SHP77 (cell line): Measurements from ENCODE around the gene PTK6.
"Not testable (repeated sequence)": the region's sequence is repeated elsewhere in the genome, so short reads cannot be mapped to it uniquely, and the experiment has no call there.

Experiments
- DNase-seq, 2 experiments: peaks; one replicate each; lab custom pipeline; 2025; lab: John Stamatoyannopoulos, UW

PTK6 gene

GRCh38 chr20:63494420-63495166 lies 42.6 kb downstream of the PTK6 start:
- no peak for DNase-seq

- DNase-seq, result no peak
Observed at GRCh38 chr20:63494084-63494419, 43.1 kb downstream of the PTK6 start.

- DNase-seq, result no peak
Observed at GRCh38 chr20:63493563-63494020, 43.6 kb downstream of the PTK6 start.

GRCh38 chr20:63492982-63493381 lies 44.2 kb downstream of the PTK6 start:
- no peak for DNase-seq

DNA sequence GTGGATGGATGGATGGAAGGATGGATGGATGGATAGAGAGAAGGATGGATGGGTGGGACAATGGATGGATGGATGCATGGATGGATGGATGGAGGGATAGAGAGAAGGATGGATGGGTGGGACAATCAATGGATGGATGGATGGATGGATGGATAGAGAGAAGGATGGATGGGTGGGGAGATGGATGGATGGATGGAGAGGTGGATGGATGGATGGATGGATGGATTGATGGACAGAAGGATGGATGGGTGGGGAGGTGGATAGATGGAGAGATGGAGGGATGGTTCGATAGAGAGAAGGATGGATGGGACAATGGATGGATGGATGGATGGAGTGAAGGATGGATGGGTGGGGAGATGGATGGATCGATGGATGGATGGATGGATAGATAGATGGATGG lies 44.7 kb downstream of the PTK6 start:
- no peak for DNase-seq

GRCh38 chr20:63491635-63492230 lies 45.4 kb downstream of the PTK6 start:
- no peak for DNase-seq

DNA sequence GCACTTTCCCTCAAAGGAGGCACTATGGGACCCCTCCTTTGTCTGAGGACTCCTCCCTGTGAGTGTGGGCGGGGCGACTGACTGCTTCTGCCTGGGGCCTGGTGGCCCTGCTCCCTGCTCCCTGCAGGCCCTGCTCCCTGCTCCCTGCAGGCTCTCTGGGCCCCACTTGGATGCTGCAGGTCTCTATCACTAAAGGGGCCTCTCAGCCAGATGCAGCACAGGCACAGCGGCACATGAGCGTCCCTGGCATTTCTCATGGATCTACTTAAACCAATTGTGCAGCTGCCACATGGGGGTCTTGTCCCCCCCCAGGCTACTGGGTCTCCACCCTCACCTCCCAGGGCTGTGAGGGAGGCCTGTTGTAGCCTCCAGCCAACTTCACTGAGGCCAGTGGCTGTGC lies 46.1 kb downstream of the PTK6 start:
- DNase-seq, result no peak

GRCh38 chr20:63490416-63490815 lies 46.8 kb downstream of the PTK6 start:
- no peak for DNase-seq

- DNase-seq, result no peak
Observed at GRCh38 chr20:63488315-63489251, 48.6 kb downstream of the PTK6 start.

DNA sequence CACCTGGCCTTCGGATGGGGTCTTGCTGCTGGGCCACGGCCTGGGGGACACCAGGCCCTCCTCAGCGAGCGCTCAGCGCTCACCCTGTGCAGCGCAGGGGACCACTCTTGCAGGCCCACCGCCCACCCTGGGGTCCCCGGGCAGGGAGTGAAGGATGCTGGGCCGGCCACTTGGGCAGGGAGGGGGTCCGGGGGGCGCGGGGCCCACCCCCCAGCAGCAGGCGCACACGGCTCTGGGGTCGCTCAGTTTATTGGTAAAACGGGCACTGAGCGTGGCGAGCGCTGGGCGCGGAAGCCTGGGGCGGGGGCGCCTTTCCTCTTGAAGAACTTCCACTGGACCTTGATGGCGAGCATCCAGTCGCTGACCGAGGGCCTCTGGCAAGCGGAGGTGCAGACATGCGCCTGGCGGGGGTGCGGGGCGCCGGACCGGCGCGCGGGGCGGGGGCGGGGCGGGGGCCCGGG lies 49.4 kb downstream of the PTK6 start:
- DNase-seq, result no peak

DNA sequence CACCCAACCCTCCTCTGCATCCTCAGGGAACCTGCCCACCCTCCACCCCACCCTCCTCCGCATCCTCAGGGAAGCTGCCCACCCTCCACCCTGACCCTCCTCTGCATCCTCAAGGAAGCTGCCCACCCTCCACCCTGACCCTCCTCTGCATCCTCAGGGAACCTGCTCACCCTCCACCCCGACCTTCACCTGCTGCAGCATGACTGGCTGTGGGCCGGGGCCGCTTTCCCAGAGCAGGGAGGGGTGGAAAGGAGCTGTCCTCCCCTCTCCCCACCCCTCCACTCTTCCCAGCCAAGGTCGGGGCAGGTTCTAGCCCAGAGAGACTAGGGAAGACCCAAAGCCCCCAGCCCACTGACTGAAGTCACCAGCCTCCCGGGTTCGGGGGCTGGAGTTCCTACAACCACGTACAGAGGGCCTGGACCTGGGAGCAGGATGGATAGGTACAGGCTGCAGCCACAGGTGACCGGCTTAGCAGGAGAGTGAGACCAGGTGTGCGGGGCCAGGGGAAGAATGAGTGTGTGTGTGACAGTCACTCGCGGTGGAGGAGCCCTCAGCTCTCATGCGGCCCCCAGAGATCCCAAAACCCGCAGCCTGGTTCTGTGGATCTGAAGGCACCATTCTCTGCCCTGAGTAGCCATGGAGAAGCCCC lies 49.9 kb downstream of the PTK6 start:
- DNase-seq, result no peak

- DNase-seq, result no peak
Observed at GRCh38 chr20:63486300-63486855, 50.8 kb downstream of the PTK6 start.

DNA sequence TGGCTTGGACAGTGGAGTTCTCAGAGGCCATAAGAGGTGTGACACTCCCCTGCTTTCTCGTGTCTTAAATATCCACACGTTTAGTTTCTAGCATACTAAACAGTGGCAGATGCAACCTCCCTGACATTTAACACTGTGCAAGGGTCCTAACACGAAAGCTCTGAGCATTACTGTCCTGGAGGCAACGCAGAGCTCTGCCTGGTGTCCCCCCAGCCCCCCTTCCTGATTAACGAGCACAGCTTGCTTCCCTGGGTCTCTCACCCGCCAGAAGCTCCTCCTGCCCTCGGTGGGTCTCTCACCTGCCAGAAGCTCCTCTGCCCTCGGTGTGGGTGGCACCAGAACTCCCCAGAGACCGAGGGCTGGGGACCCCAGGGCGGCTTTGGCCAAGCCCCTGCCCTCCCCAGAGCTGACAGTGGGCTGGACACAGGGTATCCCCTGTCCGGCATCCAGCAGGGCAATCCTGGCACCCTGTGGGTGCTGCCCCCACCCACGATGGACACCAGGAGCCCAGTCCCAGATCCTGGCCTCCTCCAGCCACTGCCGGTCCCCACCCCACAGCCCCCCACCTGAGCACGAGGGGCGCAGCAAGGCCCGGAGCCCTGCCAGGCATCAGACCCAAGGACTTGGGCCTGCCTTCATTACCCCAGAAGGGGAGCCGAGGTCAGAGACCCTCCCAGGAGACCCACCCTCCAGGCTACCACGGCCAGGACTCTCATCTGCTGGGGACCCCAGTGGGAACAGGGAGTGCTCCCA lies 52.3 kb downstream of the PTK6 start:
- no peak for DNase-seq

DNA sequence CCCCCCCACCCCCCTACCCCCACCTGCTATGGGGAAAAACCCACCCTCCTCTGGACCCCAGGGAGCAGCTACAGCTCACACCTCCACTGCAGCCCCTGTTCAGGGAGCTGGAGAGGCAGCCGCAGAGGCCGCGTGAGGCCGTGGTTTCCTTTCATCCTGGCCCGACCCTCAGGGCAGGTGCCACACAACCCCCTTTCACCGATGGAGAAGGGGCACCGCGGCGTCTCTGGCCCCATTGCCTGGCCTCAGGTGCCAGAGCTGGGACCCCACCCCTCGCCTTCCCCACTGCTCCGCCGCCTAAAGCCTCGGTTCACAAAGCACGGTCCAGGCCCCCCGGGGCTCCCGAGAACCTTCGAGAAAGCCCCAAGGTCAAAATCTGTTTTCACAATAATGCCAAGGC lies 52.9 kb downstream of the PTK6 start:
- no peak for DNase-seq

DNA sequence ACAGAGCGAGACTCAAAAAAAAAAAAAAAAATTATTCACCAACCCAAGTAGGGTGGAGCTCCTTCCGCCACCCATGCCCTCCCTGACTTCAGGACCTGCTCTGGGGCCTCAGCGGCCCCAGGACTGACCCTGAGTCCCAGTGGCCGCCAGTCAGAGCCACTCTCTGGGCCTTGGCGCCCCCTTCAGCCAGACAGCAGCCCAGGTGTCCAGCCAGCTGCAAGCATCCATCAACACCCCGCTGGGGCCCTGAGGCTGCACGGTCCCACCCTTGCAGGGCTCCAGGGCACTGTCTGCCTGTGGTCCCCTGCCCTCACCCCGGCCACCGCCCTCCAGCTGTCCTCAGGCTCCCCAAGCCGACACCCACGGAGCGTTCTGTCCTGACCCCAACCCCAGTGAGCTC lies 53.3 kb downstream of the PTK6 start:
- no peak for DNase-seq

DNA sequence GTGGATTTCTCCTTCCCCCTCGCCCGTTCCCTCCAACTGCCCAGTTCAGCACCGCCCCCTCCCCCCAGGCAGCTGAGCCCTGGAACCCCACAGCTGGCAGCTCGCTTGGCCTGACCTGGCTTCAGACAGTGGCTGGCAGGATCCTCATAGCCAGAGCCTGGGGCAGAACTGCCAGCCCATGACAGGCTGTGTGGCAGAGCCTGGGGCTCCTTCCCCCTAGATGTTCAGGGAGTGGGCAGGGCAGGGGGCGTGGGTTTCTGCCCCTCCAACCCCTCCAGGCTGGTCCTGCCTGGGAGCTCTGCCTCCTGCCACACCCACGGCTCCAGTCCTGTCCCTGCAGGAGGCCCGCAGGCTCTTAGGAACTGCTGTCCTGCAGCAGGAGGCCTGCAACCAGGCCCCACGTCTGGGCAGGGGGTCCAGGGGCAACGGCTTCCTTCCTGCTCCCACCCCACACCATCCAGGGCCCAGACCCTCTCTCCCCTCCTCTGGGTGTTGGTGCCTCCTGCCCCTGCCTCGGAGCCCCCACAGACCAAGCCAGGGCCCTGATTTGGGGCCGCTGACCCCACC lies 55.1 kb downstream of the PTK6 start:
- DNase-seq, result no peak

GRCh38 chr20:63481503-63481902 lies 55.7 kb downstream of the PTK6 start:
- no peak for DNase-seq

DNA sequence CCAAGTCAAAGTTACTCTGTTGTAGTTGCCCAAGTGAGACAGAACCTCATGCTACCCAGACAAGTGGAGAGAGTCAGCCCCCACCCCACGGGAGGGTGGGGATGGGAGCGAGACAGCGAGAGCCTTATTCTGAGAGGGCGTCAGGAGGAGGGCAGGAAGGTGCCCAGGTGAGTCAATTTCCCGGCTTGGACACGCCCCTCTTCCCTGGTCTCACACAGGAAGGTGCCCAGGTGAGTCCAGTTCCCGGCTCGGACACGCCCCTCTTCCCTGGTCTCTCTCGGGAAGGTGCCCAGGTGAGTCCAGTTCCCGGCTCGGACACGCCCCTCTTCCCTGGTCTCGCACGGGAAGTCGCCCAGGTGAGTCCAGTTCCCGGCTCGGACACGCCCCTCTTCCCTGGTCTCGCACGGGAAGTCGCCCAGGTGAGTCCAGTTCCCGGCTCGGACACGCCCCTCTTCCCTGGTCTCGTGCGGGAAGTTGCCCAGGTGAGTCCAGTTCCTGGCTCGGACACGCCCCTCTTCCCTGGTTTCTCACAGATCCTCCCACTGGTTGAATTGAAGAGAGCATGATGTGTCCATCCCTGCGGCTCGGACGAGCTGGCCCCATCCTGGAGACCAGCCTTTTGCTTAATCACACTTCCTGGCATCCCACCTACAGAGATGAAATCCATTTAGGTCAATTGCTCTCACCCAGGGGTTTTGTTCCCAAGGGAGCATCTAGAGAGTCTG lies 57.3 kb downstream of the PTK6 start:
- DNase-seq, result not testable (repeated sequence)

DNA sequence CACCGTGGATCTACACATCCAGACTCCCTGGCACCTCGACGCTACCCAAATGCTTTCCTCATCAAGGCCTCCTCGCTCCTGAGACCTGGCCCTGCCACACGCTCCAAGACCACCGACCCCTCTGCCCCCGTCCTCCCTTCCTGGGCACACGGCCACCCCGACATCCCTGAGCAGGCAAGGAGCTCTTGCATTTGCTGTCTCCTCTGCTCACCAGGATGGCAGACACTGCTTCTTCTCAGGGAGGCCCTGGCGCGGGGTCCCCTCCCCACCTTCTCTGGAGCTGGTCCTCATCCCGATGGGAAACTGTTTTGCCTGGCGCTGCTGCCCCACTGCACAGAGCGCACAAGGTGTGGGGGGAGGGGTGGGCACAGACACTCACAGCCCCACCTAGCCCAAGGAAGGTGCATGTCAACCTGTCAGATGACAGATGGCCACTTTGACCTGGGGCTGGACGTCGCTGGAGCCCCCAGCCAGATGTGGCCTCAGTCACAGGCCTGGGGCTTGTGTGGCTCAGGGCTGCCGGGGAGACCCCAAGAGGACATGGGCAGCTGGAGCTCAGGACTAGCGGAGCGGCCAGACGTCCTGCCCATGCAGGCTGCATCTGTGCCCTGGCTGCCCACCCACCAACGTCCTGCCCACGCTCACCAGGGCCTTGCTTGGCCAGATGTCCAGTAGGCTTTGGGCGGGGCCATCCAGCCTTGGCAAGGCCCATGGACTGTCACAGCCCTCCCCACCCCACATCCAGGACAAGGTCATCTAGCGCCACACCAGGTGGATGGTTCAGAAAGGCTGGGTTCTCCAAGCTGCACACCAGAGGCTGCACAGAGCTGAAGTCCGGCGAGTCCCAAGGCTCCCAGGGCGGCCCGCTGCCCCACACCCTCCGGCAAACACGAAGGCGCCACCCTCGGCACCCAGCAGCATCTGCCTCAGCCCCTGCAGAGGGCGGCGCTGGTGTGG lies 58.6 kb downstream of the PTK6 start:
- DNase-seq, result no peak
